Measurements from ENCODE around the gene IGF2R.

- TF ChIP-seq CTCF (IDR thresholded peaks at IDR 0.05): no peak
- TF ChIP-seq EP300 (IDR thresholded peaks at IDR 0.05; ENCODE audit: low read depth): no peak
- TF ChIP-seq POLR2AphosphoS5 (IDR thresholded peaks at IDR 0.05): no peak
Observed at GRCh38 chr6:160141001-160141726, 172.3 kb downstream of the IGF2R start.
